Psoas muscle (tissue), 8 donors: ENCODE results near the gene C1QTNF6. TPM values are rescaled to one million over a fixed set of nuclear protein-coding genes. Genes with fewer than 3 reads are reported as not detected.
A peak's percentile ranks its signal among the peaks of the same experiment; 100 is the strongest.

Experiments
- ATAC-seq, 4 donors: fragments of 200-7000 bp; cut with Tn5 transposase; one replicate each; pipeline ENCODE4 v1.9.1; 2020; ENCODE audit warnings: moderate library complexity in 3 of 4, mild to moderate bottlenecking in 2 of 4
- DNase-seq, 2 donors: peaks; one replicate each; pipeline ENCODE4 v3.0.0-alpha.2; 2020
- H3K27ac ChIP-seq: fragments of 200-600 bp; one replicate; pipeline ENCODE4 v1.8.0; 2022
- H3K27me3 ChIP-seq, 3 donors: fragments of 200-600 bp in 1 of 3; one replicate each; pipeline versions ENCODE4 v1.6.1 to v1.8.0; 2013 to 2022; ENCODE audit warnings: low read length in 2 of 3, mild to moderate bottlenecking in 2 of 3, moderate library complexity in 1 of 3; ENCODE audit not compliant: insufficient read depth in 3 of 3
- H3K36me3 ChIP-seq, 2 donors: fragments of 200-600 bp in 1 of 2; one replicate each; pipeline versions ENCODE4 v1.6.1 to v1.8.0; 2013 to 2022; ENCODE audit warnings: low read depth in 1 of 2, mild to moderate bottlenecking in 1 of 2, moderate library complexity in 1 of 2; ENCODE audit not compliant: insufficient read depth in 1 of 2
- H3K4me1 ChIP-seq: fragments of 200-600 bp; one replicate; pipeline ENCODE4 v1.8.0; 2022
- H3K4me3 ChIP-seq: fragments of 200-600 bp; one replicate; pipeline ENCODE4 v1.8.0; 2022; ENCODE audit warnings: mild to moderate bottlenecking
- H3K9me3 ChIP-seq: fragments of 200-600 bp; one replicate; pipeline ENCODE4 v1.8.0; 2022
- CTCF ChIP-seq: fragments of 200-600 bp; IDR thresholded peaks from one replicate; pipeline ENCODE4 v1.8.0; 2022; ENCODE audit warnings: antibody characterized with exemption
- WGBS, 3 donors: extraction: QIAGEN DNeasy Blood & Tissue Kit; methylation state at CpG; one replicate each; pipeline versions ENCODE4 v1.1.6 to v1.1.7; 2013; 5-methylcytosine and 5-hydroxymethylcytosine counted together
- intact Hi-C, 2 donors: fragments of 100-400 bp; cut with DNase I; formaldehyde crosslinking; loops; one replicate each; pipeline versions ENCODE4 v1.11.0 to v1.14.2; 2022
- polyA plus RNA-seq, 3 donors: library from polyadenylated mRNA; stranded (reverse); fragments of 200-250 nt; gene quantifications; one replicate each; pipeline ENCODE4 v1.2.3, GENCODE V29; 2013
- total RNA-seq, 4 donors: library from RNA; stranded (reverse); fragmentation: NEBNext Ultra II Directional in 2 of 4; extraction: Animal tissue kit (Norgen Biotek cat#: 25700) in 2 of 4; gene quantifications; one replicate each; pipeline versions ENCODE4 v1.2.1 to v1.2.4, GENCODE V29; 2021 to 2023
- donor health status: healthy with polysubstance abuse.
- donor health status: DM: no; HTN: no; CAD: no; lungs with moderate emphysema.
- donor health status: Bipolar disorder and iron deficiency.
- donor health status: healthy.
- donor health status: DM: yes; HTN: yes; CAD: no.
- donor health status: DM: no; HTN: no; CAD: no.
- donor health status: DM: no; HTN: no; CAD: no.
- donor health status: DM: yes; HTN: yes; CAD: no.

C1QTNF6 gene
- total and polyA plus RNA-seq, 7 donors = 0.66 to 8.2 (median 1.0) TPM

- no peak overlapping the region for H3K27ac ChIP-seq
- no peaks in the 10 kb centered on the region for H3K27me3 ChIP-seq
- H3K9me3 ChIP-seq = no peaks in the 10 kb centered on the region
- no peak for TF ChIP-seq CTCF
- WGBS, 3 donors = 82 to 89% (median 83%) methylated on average over 11 to 12 of the region's 12 CpGs
- H3K4me1 ChIP-seq = peaks cover 32% of the 10 kb centered on the region
- no peak overlapping the region for H3K4me3 ChIP-seq
- intact Hi-C loops = no loop called here
- H3K36me3 ChIP-seq = no peaks in the 10 kb centered on the region
- ATAC-seq (no peak), DNase-seq (no peak)
These were observed 3.7 kb downstream of the C1QTNF6 start for GRCh38 chr22:37184380-37184755.

- Histone ChIP-seq H3K27ac (no peak overlapping the region), H3K4me3 (no peak overlapping the region), H3K9me3 (no peaks in the 10 kb centered on the region), H3K36me3 (no peaks in the 10 kb centered on the region), H3K4me1 (peaks cover 32% of the 10 kb centered on the region), H3K27me3 (no peaks in the 10 kb centered on the region)
- TF ChIP-seq CTCF = no peak
- WGBS, 3 donors = 64 to 69% (median 68%) methylated on average over 17 of the region's 17 CpGs
- DNase-seq (peak; percentile 10 to 70), ATAC-seq (no peak)
- intact Hi-C loops = no loop called here
These were observed 4.3 kb downstream of the C1QTNF6 start for GRCh38 chr22:37183432-37184379.

- Histone ChIP-seq H3K4me1 (peaks cover 32% of the 10 kb centered on the region), H3K36me3 (no peaks in the 10 kb centered on the region), H3K4me3 (no peak overlapping the region), H3K27me3 (peaks cover 0 to 2% (median 0%) of the 10 kb centered on the region in 3 donors), H3K27ac (no peak overlapping the region), H3K9me3 (no peaks in the 10 kb centered on the region)
- no peak for TF ChIP-seq CTCF
- intact Hi-C loops = no loop called here
- ATAC-seq = no peak
- 78 to 97% (median 87%) methylated on average over 3 of the region's 3 CpGs for WGBS, 3 donors
- peak; percentile 6 to 27 for DNase-seq
These were observed 5.2 kb downstream of the C1QTNF6 start for GRCh38 chr22:37182949-37183245.

GRCh38 chr22:37182101-37182948 lies 5.7 kb downstream of the C1QTNF6 start:
- DNase-seq (peak; percentile 9 to 38), ATAC-seq (no peak)
- Histone ChIP-seq H3K27ac (no peak overlapping the region), H3K36me3 (no peaks in the 10 kb centered on the region), H3K4me1 (peaks cover 28% of the 10 kb centered on the region), H3K9me3 (no peaks in the 10 kb centered on the region), H3K4me3 (no peak overlapping the region), H3K27me3 (peaks cover 0 to 2% (median 0%) of the 10 kb centered on the region in 3 donors)
- intact Hi-C loops = no loop called here
- 82 to 91% (median 91%) methylated on average over 37 of the region's 37 CpGs for WGBS, 3 donors
- TF ChIP-seq CTCF = no peak
